Measurements from ENCODE around the gene COG3. TPM values are rescaled to one million over a fixed set of nuclear protein-coding genes. Genes with fewer than 3 reads are reported as not detected.
A peak's percentile ranks its signal among the peaks of the same experiment; 100 is the strongest.

COG3 gene
- total and polyA plus RNA-seq, 10 donors = 12.3 to 99.2 (median 32.5) TPM

GRCh38 chr13:45464141-45464686 lies 525 bp upstream of the COG3 start:
- Histone ChIP-seq H3K27me3 (replicated peaks in 1 of 7) (no peaks in the 10 kb centered on the region), H3K4me1 (peaks cover 28 to 55% (median 47%) of the 10 kb centered on the region in 6 donors), H3K36me3 (no peaks in the 10 kb centered on the region), H3K27ac (peak overlapping the region; percentile 87 to 97 (median 96)), H3K4me3 (peak overlapping the region; percentile 83 to 97 (median 94)), H3K9me3 (no peaks in the 10 kb centered on the region)
- DNase-seq = peak; percentile 80
- WGBS, 5 donors = 76 to 84% (median 81%) methylated on average over 9 of the region's 9 CpGs
- intact Hi-C loops (cut with DNase I; ENCODE audit: low total_unique reads) = loop anchor here (10.0 kb wide), 1 partner anchor 49 kb away; the partner anchor contains the start of gene SLC25A30
- TF ChIP-seq, protein P1, sequence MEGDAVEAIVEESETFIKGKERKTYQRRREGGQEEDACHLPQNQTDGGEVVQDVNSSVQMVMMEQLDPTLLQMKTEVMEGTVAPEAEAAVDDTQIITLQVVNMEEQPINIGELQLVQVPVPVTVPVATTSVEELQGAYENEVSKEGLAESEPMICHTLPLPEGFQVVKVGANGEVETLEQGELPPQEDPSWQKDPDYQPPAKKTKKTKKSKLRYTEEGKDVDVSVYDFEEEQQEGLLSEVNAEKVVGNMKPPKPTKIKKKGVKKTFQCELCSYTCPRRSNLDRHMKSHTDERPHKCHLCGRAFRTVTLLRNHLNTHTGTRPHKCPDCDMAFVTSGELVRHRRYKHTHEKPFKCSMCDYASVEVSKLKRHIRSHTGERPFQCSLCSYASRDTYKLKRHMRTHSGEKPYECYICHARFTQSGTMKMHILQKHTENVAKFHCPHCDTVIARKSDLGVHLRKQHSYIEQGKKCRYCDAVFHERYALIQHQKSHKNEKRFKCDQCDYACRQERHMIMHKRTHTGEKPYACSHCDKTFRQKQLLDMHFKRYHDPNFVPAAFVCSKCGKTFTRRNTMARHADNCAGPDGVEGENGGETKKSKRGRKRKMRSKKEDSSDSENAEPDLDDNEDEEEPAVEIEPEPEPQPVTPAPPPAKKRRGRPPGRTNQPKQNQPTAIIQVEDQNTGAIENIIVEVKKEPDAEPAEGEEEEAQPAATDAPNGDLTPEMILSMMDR (IDR thresholded peaks at IDR 0.05 in 8 of 11, conservative IDR thresholded peaks at IDR 0.05 in 3 of 11) = peak in 3 of 11 experiments; percentile 52 to 63 (median 62)
- TF ChIP-seq POLR2AphosphoS5 (IDR thresholded peaks at IDR 0.05) (no peak), POLR2A (IDR thresholded peaks at IDR 0.05) (no peak)

GRCh38 chr13:45466359-45466758 lies 1.6 kb downstream of the COG3 start:
- peak overlapping the region in 4 of 8 donors; percentile 83 to 97 (median 94) for H3K4me3 ChIP-seq
- 86 to 97% (median 91%) methylated on average over 4 of the region's 4 CpGs for WGBS, 5 donors
- intact Hi-C loops (cut with DNase I; ENCODE audit: low total_unique reads) = loop anchor here (10.0 kb wide), 1 partner anchor 52 kb away; the partner anchor contains the start of gene SLC25A30
- no peaks in the 10 kb centered on the region for H3K36me3 ChIP-seq
- no peak overlapping the region for H3K27ac ChIP-seq
- TF ChIP-seq POLR2A (IDR thresholded peaks at IDR 0.05) = no peak
- TF ChIP-seq, protein P1 (IDR thresholded peaks at IDR 0.05 in 8 of 11, conservative IDR thresholded peaks at IDR 0.05 in 3 of 11) = no peak
- TF ChIP-seq POLR2AphosphoS5 (IDR thresholded peaks at IDR 0.05) = no peak
- H3K9me3 ChIP-seq = no peaks in the 10 kb centered on the region
- DNase-seq = no peak
- peaks cover 28 to 76% (median 55%) of the 10 kb centered on the region in 6 donors for H3K4me1 ChIP-seq
- H3K27me3 ChIP-seq (replicated peaks in 1 of 7) = no peaks in the 10 kb centered on the region

- Histone ChIP-seq H3K27ac (peak overlapping the region in 1 of 8 donors; percentile 33), H3K27me3 (replicated peaks in 1 of 7) (no peaks in the 10 kb centered on the region), H3K36me3 (no peaks in the 10 kb centered on the region), H3K4me3 (no peak overlapping the region), H3K9me3 (no peaks in the 10 kb centered on the region), H3K4me1 (peaks cover 28 to 92% (median 61%) of the 10 kb centered on the region in 6 donors)
- no peak for DNase-seq
- TF ChIP-seq, protein P1 (IDR thresholded peaks at IDR 0.05 in 8 of 11, conservative IDR thresholded peaks at IDR 0.05 in 3 of 11) = no peak
- no peak for TF ChIP-seq POLR2A (IDR thresholded peaks at IDR 0.05)
- no peak for TF ChIP-seq POLR2AphosphoS5 (IDR thresholded peaks at IDR 0.05)
- intact Hi-C loops (cut with DNase I; ENCODE audit: low total_unique reads) = loop anchor here (10.0 kb wide), 1 partner anchor 54 kb away; the partner anchor contains the start of gene SLC25A30
- WGBS, 5 donors = 57 to 71% (median 60%) methylated on average over 1 of the region's 1 CpG
Observed at GRCh38 chr13:45468635-45469034, 3.9 kb downstream of the COG3 start.

DNA sequence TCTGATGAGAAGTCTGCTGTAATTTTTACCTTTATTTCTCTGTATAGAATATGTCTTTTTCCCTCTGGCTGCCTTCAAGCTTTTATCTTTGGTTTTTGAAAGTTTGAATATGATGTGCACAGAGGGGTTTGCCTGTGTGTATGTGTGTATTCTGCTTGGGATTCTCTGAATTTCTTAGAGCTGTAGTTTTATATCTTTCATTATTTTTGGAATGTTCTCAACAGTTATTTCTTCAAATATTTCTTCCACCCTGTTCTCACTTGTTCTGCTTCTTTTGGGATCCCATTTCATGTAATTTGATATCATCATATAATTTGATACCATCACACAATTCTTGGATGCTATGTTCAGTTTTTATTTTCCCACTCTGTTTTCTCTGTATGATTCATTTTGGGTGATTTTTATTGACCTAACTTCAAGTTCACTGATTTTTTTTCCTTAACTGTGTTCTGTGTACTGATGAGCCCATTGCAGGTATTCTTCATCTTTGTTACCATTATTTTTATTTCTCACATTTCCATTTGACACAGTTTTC lies 7.5 kb downstream of the COG3 start:
- TF ChIP-seq POLR2AphosphoS5 (IDR thresholded peaks at IDR 0.05) = no peak
- no peak for TF ChIP-seq POLR2A (IDR thresholded peaks at IDR 0.05)
- TF ChIP-seq, protein P1 (IDR thresholded peaks at IDR 0.05 in 8 of 11, conservative IDR thresholded peaks at IDR 0.05 in 3 of 11) = no peak
- Histone ChIP-seq H3K9me3 (no peaks in the 10 kb centered on the region), H3K4me3 (no peak overlapping the region), H3K27ac (no peak overlapping the region), H3K36me3 (peaks cover 0 to 20% (median 6%) of the 10 kb centered on the region in 6 donors), H3K27me3 (replicated peaks in 1 of 7) (no peaks in the 10 kb centered on the region), H3K4me1 (peaks cover 13 to 88% (median 39%) of the 10 kb centered on the region in 6 donors)
- DNase-seq = no peak
- intact Hi-C loops (cut with DNase I; ENCODE audit: low total_unique reads) = no loop called here
